Neuronal stem cell (in vitro differentiated cells): ENCODE measurements around the gene FSCN2.

Experiments
- DNase-seq: peaks from one replicate; pipeline ENCODE4 v3.0.0-alpha.2; 2013; ENCODE audit warnings: low spot score
- H2AFZ ChIP-seq: one replicate; pipeline ENCODE4 v1.6.1; 2013; ENCODE audit warnings: mild to moderate bottlenecking, low read length, inconsistent platforms
- H2AK5ac ChIP-seq: 2 replicates; pipeline ENCODE4 v1.6.1; 2013; ENCODE audit warnings: low read depth, mild to moderate bottlenecking, inconsistent platforms, low read length, moderate library complexity, mixed read lengths
- H2BK120ac ChIP-seq: 2 replicates; pipeline ENCODE4 v1.6.1; 2013; ENCODE audit warnings: low read depth, mild to moderate bottlenecking, inconsistent platforms, low read length, moderate library complexity, mixed read lengths
- H2BK12ac ChIP-seq: one replicate; pipeline ENCODE4 v1.6.1; 2013; ENCODE audit warnings: low read length, inconsistent platforms
- H2BK15ac ChIP-seq: 2 replicates; pipeline ENCODE4 v1.6.1; 2013; ENCODE audit warnings: mild to moderate bottlenecking, low read length, inconsistent platforms, mixed read lengths
- H2BK5ac ChIP-seq: one replicate; pipeline ENCODE4 v1.6.1; 2013; ENCODE audit warnings: inconsistent platforms, mild to moderate bottlenecking, low read length, moderate library complexity
- H3K14ac ChIP-seq: one replicate; pipeline ENCODE4 v1.6.1; 2013; ENCODE audit warnings: low read length, inconsistent platforms
- H3K18ac ChIP-seq: 2 replicates; pipeline ENCODE4 v1.6.1; 2013; ENCODE audit warnings: low read length, inconsistent platforms
- H3K23ac ChIP-seq: 2 replicates; pipeline ENCODE4 v1.6.1; 2013; ENCODE audit warnings: low read depth, mild to moderate bottlenecking, mixed read lengths, low read length, inconsistent platforms; ENCODE audit not compliant: poor library complexity
- H3K27ac ChIP-seq: replicated peaks from 3 replicates; pipeline ENCODE4 v1.5.1; 2013; ENCODE audit warnings: low read length, inconsistent platforms
- H3K27me3 ChIP-seq, 3 experiments: 2 replicates each; pipeline ENCODE4 v1.6.1; 2013; ENCODE audit warnings: low read length in 3 of 3, mild to moderate bottlenecking in 2 of 3, inconsistent platforms in 1 of 3, low read depth in 1 of 3, mixed read lengths in 1 of 3, moderate library complexity in 1 of 3; ENCODE audit not compliant: control insufficient read depth in 3 of 3, insufficient read depth in 3 of 3
- H3K36me3 ChIP-seq, 2 donors: replicated peaks in 1 of 2; 2 replicates each; pipeline ENCODE4 v1.6.1; 2013; ENCODE audit warnings: low read length in 2 of 2; ENCODE audit not compliant: control insufficient read depth in 2 of 2, insufficient read depth in 2 of 2
- H3K4ac ChIP-seq: 2 replicates; pipeline ENCODE4 v1.6.1; 2013; ENCODE audit warnings: inconsistent platforms, mild to moderate bottlenecking, low read length, moderate library complexity
- H3K4me1 ChIP-seq, 2 donors: 1 replicate in 1 of 2; 2 replicates in 1 of 2; pipeline ENCODE4 v1.6.1; 2013; ENCODE audit warnings: low read length in 2 of 2, low read depth in 1 of 2; ENCODE audit not compliant: control insufficient read depth in 2 of 2, insufficient read depth in 1 of 2
- H3K4me2 ChIP-seq: one replicate; pipeline ENCODE4 v1.6.1; 2013; ENCODE audit warnings: mild to moderate bottlenecking, low read length, inconsistent platforms; ENCODE audit not compliant: insufficient read depth, poor library complexity, severe bottlenecking
- H3K4me3 ChIP-seq, 2 donors: 2 replicates each; pipeline ENCODE4 v1.5.1; 2013; ENCODE audit warnings: low read length in 2 of 2, mild to moderate bottlenecking in 2 of 2, inconsistent platforms in 1 of 2, moderate library complexity in 1 of 2
- H3K79me1 ChIP-seq: one replicate; pipeline ENCODE4 v1.6.1; 2013; ENCODE audit warnings: low read depth, mild to moderate bottlenecking, inconsistent platforms, low read length, moderate library complexity
- H3K9ac ChIP-seq: one replicate; pipeline ENCODE4 v1.6.1; 2013; ENCODE audit warnings: mild to moderate bottlenecking, low read depth, low read length, inconsistent platforms; ENCODE audit not compliant: poor library complexity
- H3K9me3 ChIP-seq, 2 donors: replicated peaks in 1 of 2; 2 replicates each; pipeline versions ENCODE3 to v1.6.1; 2013; ENCODE audit warnings: low read length in 2 of 2, mild to moderate bottlenecking in 2 of 2, inconsistent platforms in 1 of 2, low read depth in 1 of 2, mixed read lengths in 1 of 2, moderate library complexity in 1 of 2; ENCODE audit not compliant: control insufficient read depth in 2 of 2, insufficient read depth in 1 of 2
- H4K8ac ChIP-seq: one replicate; pipeline ENCODE4 v1.6.1; 2013; ENCODE audit warnings: low read depth, mild to moderate bottlenecking, inconsistent platforms, low read length, moderate library complexity
- H4K91ac ChIP-seq: one replicate; pipeline ENCODE4 v1.6.1; 2013; ENCODE audit warnings: low read length, low read depth, mild to moderate bottlenecking, inconsistent platforms; ENCODE audit not compliant: poor library complexity
- WGBS, 2 donors: extraction: QIAGEN DNeasy Blood & Tissue Kit; methylation state at CpG; one replicate each; pipeline ENCODE4 v1.1.7; 2013; ENCODE audit warnings: missing lambda C conversion rate in 2 of 2, mixed read lengths in 1 of 2; ENCODE audit not compliant: insufficient read length in 2 of 2, insufficient replicate concordance in 1 of 2; ENCODE audit errors: extremely low coverage in 2 of 2; 5-methylcytosine and 5-hydroxymethylcytosine counted together

FSCN2 gene

DNA sequence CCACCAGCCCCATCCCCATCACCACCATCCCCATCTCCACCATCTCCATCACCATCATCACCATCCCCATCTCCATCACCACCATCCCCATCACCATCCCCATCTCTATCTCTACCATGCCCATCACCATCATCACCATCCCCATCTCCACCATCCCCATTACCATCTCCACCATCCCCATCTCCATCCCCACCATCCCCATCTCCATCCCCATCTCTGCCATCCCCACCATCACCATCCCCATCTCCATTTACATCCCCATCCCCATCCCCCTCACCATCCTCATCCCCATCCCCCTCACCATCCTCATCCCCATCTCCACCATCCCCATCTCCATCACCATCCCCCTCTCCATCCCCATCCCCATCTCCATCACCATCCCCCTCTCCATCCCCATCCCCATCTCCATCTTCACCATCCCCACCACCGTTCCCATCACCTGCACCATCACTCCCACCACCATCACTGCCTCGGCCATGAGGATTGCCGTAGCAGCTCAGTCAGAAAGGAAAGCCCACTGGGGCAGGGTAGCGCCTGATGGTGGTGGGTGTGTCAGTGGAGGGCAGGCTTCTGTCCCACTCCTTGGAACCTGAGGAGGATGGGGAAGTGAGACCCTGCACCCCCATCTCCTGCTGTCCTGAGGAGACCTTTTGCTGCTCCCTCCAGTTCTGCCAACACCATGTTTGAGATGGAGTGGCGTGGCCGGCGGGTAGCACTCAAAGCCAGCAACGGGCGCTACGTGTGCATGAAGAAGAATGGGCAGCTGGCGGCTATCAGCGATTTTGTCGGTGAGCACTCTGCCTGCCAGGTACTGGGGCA, 7.5 kb downstream of the FSCN2 start:
- Histone ChIP-seq H4K8ac (no peak overlapping the region), H3K4ac (no peak overlapping the region), H2BK5ac (no peak overlapping the region), H3K27me3 (peaks cover 0 to 18% (median 6%) of the 10 kb centered on the region in 3 experiments), H3K18ac (peak overlapping the region; percentile 15), H3K4me1 (peaks cover 2 to 6% of the 10 kb centered on the region in 2 donors), H3K4me2 (no peak overlapping the region), H3K23ac (peak overlapping the region; percentile 89), H3K14ac (no peak overlapping the region), H2AFZ (no peak overlapping the region), H3K4me3 (peak overlapping the region in 1 of 2 donors; percentile 34), H2BK12ac (no peak overlapping the region), H4K91ac (no peak overlapping the region), H3K27ac (no peak overlapping the region), H3K79me1 (peaks cover 2% of the 10 kb centered on the region), H2AK5ac (peak overlapping the region; percentile 94), H3K36me3 (peaks cover 2 to 11% of the 10 kb centered on the region in 2 donors), H2BK120ac (peak overlapping the region; percentile 54), H3K9me3 (peaks cover 0 to 5% of the 10 kb centered on the region in 2 donors), H2BK15ac (no peak overlapping the region), H3K9ac (peak overlapping the region; percentile 30)
- no CpG with 5 or more reads among the region's 13 CpGs for WGBS, 2 donors
- no peak for DNase-seq

DNA sequence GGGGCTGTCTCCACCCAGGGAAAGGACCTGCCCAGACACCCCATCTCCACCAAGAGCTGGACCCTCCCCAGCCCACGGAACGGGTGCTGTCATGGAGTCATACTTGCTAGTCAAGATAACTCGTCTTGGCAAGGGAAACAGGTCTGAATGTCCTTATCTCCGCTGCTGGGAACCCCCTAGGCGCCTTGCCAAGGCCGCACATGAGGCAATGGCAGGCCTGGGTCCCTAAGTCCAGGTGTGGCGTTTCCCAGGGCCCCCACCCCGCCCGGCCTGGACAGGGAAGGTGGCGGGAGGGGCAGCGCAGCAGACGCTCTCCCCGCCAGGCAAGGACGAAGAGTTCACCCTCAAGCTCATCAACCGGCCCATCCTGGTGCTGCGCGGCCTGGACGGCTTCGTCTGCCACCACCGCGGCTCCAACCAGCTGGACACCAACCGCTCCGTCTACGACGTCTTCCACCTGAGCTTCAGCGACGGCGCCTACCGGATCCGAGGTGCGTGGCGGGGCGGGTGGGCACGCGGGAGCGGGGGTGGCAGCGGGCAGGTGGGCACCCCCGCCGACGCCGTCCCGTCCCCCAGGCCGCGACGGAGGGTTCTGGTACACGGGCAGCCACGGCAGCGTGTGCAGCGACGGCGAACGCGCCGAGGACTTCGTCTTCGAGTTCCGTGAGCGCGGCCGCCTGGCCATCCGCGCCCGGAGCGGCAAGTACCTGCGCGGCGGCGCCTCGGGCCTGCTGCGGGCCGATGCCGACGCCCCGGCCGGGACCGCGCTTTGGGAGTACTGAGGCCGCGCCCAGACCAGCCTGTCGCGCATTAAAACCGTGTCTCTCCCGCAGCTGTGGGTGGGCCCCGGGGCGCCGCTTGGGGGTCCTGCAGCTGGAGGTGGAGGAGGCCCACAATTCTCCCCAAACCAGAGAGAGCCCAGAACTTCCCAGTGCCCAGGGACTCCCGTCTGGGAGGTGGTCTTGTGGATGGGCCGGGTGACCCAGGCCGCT, 8.4 kb downstream of the FSCN2 start:
- no peak overlapping the region for H4K91ac ChIP-seq
- whole genome bisulfite sequencing, 2 donors: no CpG with 5 or more reads among the region's 89 CpGs
- H3K79me1 ChIP-seq: peaks cover 2% of the 10 kb centered on the region
- no peak overlapping the region for H3K4me3 ChIP-seq
- H3K27me3 ChIP-seq: peaks cover 0 to 18% (median 6%) of the 10 kb centered on the region in 3 experiments
- peaks cover 0 to 2% of the 10 kb centered on the region in 2 donors for H3K9me3 ChIP-seq
- H3K14ac ChIP-seq: peak overlapping the region; percentile 21
- peak overlapping the region; percentile 41 for H2BK12ac ChIP-seq
- DNase-seq: no peak
- H3K18ac ChIP-seq: peak overlapping the region; percentile 95
- H2AK5ac ChIP-seq: peak overlapping the region; percentile 94
- H2BK15ac ChIP-seq: peak overlapping the region; percentile 85
- H4K8ac ChIP-seq: peak overlapping the region; percentile 3
- H2AFZ ChIP-seq: no peak overlapping the region
- H3K4me2 ChIP-seq: peak overlapping the region; percentile 43
- H3K4ac ChIP-seq: no peak overlapping the region
- peak overlapping the region; percentile 39 for H2BK5ac ChIP-seq
- H3K36me3 ChIP-seq: peaks cover 2 to 20% of the 10 kb centered on the region in 2 donors
- H3K4me1 ChIP-seq: peaks cover 2 to 6% of the 10 kb centered on the region in 2 donors
- H3K9ac ChIP-seq: peak overlapping the region; percentile 70
- no peak overlapping the region for H3K27ac ChIP-seq
- H3K23ac ChIP-seq: peak overlapping the region; percentile 89
- H2BK120ac ChIP-seq: peak overlapping the region; percentile 54

DNA sequence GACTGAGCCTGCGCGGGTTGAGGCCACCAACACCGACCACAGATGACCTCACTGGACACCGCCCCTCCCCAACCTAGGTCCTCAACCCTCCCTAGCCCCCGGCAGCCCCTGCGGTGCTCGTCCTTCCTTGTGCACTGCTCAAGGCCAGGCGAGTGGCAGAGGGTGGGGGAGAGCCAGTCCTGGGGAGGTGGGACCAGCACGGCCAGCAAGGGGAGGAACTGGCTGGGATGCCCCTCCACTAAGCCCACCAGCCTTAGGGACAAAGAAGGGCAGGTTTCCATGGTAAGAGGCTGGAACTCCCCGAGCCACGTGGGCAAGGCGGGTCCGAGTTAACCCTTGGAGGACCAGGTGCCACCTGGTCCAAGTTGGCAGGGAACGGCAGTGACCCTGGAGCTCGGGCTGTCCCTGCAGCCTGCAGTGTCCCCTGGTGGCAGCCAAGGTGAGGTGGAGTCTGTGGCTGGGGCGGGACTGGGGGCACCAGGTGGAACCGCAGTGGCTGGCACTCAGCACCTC, 9.2 kb downstream of the FSCN2 start:
- H2BK15ac ChIP-seq: peak overlapping the region; percentile 85
- H3K27me3 ChIP-seq: peaks cover 0 to 18% (median 6%) of the 10 kb centered on the region in 3 experiments
- no peak overlapping the region for H2BK12ac ChIP-seq
- H2AFZ ChIP-seq: no peak overlapping the region
- H3K9me3 ChIP-seq: peaks cover 0 to 2% of the 10 kb centered on the region in 2 donors
- peak overlapping the region; percentile 86 for H3K9ac ChIP-seq
- peak overlapping the region; percentile 56 for H3K14ac ChIP-seq
- H4K91ac ChIP-seq: no peak overlapping the region
- H3K27ac ChIP-seq: no peak overlapping the region
- WGBS, 2 donors: no CpG with 5 or more reads among the region's 17 CpGs
- H3K4ac ChIP-seq: no peak overlapping the region
- peaks cover 2% of the 10 kb centered on the region for H3K79me1 ChIP-seq
- no peak for DNase-seq
- H3K4me1 ChIP-seq: peaks cover 2 to 6% of the 10 kb centered on the region in 2 donors
- peak overlapping the region; percentile 94 for H2AK5ac ChIP-seq
- peak overlapping the region; percentile 19 for H2BK5ac ChIP-seq
- H3K4me2 ChIP-seq: peak overlapping the region; percentile 43
- H3K36me3 ChIP-seq: peaks cover 3 to 25% of the 10 kb centered on the region in 2 donors
- no peak overlapping the region for H2BK120ac ChIP-seq
- H3K23ac ChIP-seq: peak overlapping the region; percentile 89
- H3K4me3 ChIP-seq: no peak overlapping the region
- H4K8ac ChIP-seq: no peak overlapping the region
- H3K18ac ChIP-seq: peak overlapping the region; percentile 95
